Keratinocyte (primary cell): ENCODE results near the gene EFCAB10.
"Not testable (repeated sequence)": the region's sequence is repeated elsewhere in the genome, so short reads cannot be mapped to it uniquely, and the experiment has no call there.

Experiments used
- CTCF ChIP-seq, 3 experiments: IDR thresholded peaks in 1 of 3; conservative IDR thresholded peaks in 1 of 3; optimal IDR thresholded peaks in 1 of 3; 2 replicates in 2 of 3; 3 replicates in 1 of 3; pipeline versions ENCODE3 to v1.5.1; 2011; ENCODE audit warnings: low read length in 3 of 3, mild to moderate bottlenecking in 3 of 3, moderate library complexity in 2 of 3, control low read depth in 1 of 3, inconsistent platforms in 1 of 3; ENCODE audit not compliant: insufficient read depth in 2 of 3; ENCODE audit errors: extremely low read depth in 1 of 3
- EZH2 ChIP-seq: IDR thresholded peaks from one replicate; pipeline ENCODE4 v1.6.1; 2012; ENCODE audit warnings: inconsistent platforms, mild to moderate bottlenecking, low read length, moderate library complexity

GRCh38 chr7:105524423-105524822 lies 56.9 kb downstream of the EFCAB10 start:
- TF ChIP-seq CTCF (optimal IDR thresholded peaks at IDR 0.05 in 1 of 3, IDR thresholded peaks at IDR 0.05 in 1 of 3, conservative IDR thresholded peaks at IDR 0.05 in 1 of 3; ENCODE audit: extremely low read depth in 1 of 3, insufficient read depth in 2 of 3, low read length in 3 of 3); EZH2: not testable (repeated sequence)
